GM06990 (cell line): ENCODE measurements around the gene DNAJC18.

Experiments used
- DNase-seq: peaks from one replicate; pipeline ENCODE4 v3.0.0-alpha.2; 2011; ENCODE audit not compliant: insufficient read length; ENCODE audit errors: extremely low read depth
- H3K27me3 ChIP-seq: replicated peaks from 2 replicates; pipeline ENCODE4 v1.6.0; 2011; ENCODE audit warnings: low read length; ENCODE audit not compliant: control insufficient read depth, insufficient read depth
- H3K36me3 ChIP-seq: 2 replicates; pipeline ENCODE4 v1.5.1; 2011; ENCODE audit warnings: low read length; ENCODE audit not compliant: control insufficient read depth, insufficient read depth
- H3K4me3 ChIP-seq: replicated peaks from 2 replicates; pipeline ENCODE4 v1.5.1; 2011; ENCODE audit warnings: low read depth, mild to moderate bottlenecking, control low read depth, low read length
- CTCF ChIP-seq: IDR thresholded peaks from 2 replicates; pipeline ENCODE4 v1.5.1; 2011; ENCODE audit warnings: low read length, control low read depth, mild to moderate bottlenecking, inconsistent platforms; ENCODE audit not compliant: insufficient read depth, poor library complexity, severe bottlenecking

Gene DNAJC18

DNA sequence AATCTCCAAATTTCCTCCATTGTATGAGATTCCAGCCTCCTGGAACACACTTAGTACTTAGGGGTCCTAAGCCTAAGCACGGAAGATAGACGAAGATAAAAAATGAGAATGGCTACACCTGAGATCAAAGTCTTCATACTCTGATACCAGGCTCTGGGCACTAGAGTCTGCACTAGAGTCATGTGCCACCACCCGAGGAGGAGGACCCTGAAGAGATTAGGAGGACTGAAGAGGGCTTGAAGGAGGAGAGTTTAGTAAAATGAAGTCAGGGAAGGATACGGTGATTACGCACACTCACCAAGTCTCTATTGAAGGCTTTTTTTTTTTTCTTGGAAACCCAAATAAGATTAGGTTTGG lies 34.9 kb downstream of the DNAJC18 start:
- Histone ChIP-seq H3K4me3 (peak overlapping the region; percentile 80), H3K27me3 (no peaks in the 10 kb centered on the region), H3K36me3 (peaks cover 1% of the 10 kb centered on the region; the same call in 1 of the 2 replicates)
- DNase-seq = no peak
- no peak for TF ChIP-seq CTCF

GRCh38 chr5:139403787-139404483 lies 35.4 kb downstream of the DNAJC18 start, which contains the start of gene SPATA24:
Gene SPATA24, minus strand, starts transcription at chr5:139404089. Its CDS starts 29 bp downstream, at chr5:139404060.
- no peak for TF ChIP-seq CTCF
- peak; percentile 98 for DNase-seq
- peaks cover 1% of the 10 kb centered on the region; the same call in 1 of the 2 replicates for H3K36me3 ChIP-seq
- H3K4me3 ChIP-seq = peak within 1 kb of the TSS; percentile 80
- no peaks in the 10 kb centered on the region for H3K27me3 ChIP-seq

DNA sequence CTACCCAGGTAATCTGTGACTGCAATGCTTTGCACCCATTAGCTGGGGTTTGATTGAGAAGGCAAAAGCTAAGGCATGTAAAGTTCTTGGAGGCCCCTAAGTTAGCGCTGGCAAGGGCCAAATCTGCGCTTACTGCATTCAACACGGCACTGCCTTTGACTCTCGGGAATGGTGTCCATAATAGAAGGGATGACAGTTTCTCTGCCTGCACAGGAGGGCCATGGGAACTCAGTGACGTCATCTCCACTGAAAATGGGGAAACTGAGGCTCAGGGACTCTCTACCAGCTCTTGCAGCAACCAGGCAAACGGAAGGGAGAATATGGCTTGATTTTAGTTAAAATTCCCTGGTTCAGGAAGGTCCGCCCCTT lies 35.9 kb downstream of the DNAJC18 start:
- Histone ChIP-seq H3K4me3 (peak overlapping the region; percentile 80), H3K36me3 (peaks cover 1% of the 10 kb centered on the region; the same call in 1 of the 2 replicates), H3K27me3 (no peaks in the 10 kb centered on the region)
- TF ChIP-seq CTCF = no peak
- no peak for DNase-seq

- Histone ChIP-seq H3K27me3 (no peaks in the 10 kb centered on the region), H3K36me3 (peaks cover 1% of the 10 kb centered on the region; the same call in 1 of the 2 replicates), H3K4me3 (no peak overlapping the region; the same call in 1 of the 2 replicates)
- no peak for DNase-seq
- TF ChIP-seq CTCF = peak; percentile 65
These were observed 36.7 kb downstream of the DNAJC18 start for GRCh38 chr5:139402561-139403158.

DNA sequence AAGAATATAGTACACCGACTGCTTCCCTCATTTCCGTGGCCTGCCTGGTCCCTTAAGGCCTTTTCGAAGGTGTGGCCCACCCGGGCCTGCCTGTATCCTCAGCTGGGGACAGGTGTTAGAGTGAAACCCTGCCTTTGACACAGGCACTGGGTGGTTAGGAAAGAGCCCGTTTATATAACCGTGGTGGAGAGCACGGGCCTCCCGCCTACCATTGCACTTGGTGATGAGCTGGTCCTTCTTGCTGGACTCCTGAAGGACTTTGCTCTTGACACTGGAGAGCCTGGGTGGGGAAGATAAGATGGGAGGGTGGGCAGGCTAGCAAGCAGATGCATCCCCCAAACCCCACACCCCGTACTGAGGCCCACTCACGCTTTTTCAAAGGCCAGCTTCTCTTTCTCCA lies 37.8 kb downstream of the DNAJC18 start:
- no peak overlapping the region for H3K4me3 ChIP-seq
- DNase-seq = no peak
- TF ChIP-seq CTCF = no peak
- H3K36me3 ChIP-seq = peaks cover 1% of the 10 kb centered on the region; the same call in 1 of the 2 replicates
- H3K27me3 ChIP-seq = no peaks in the 10 kb centered on the region
